M059J (cell line): Measurements from ENCODE around the gene SFTPB. TPM values are rescaled to one million over a fixed set of nuclear protein-coding genes. Genes with fewer than 3 reads are reported as not detected.
"Not testable (repeated sequence)": the region's sequence is repeated elsewhere in the genome, so short reads cannot be mapped to it uniquely, and the experiment has no call there.

Source experiments
- DNase-seq: peaks from one replicate; pipeline ENCODE4 v3.0.0-alpha.2; 2012; ENCODE audit warnings: low read depth
- total RNA-seq: library from RNA; depleted of rRNA; stranded (reverse); fragments of >200 nt; shearing (Covaris generic); gene quantifications from 2 replicates; pipeline ENCODE4 v1.2.3, GENCODE V29; 2014

The SFTPB gene
- total RNA-seq, 1 experiment from 2014 or later = not detected

- DNase-seq = no peak
These were observed 8.0 kb upstream of the SFTPB start for GRCh38 chr2:85675866-85676548.

- DNase-seq = no peak
These were observed 7.4 kb upstream of the SFTPB start for GRCh38 chr2:85675427-85675826.

DNA sequence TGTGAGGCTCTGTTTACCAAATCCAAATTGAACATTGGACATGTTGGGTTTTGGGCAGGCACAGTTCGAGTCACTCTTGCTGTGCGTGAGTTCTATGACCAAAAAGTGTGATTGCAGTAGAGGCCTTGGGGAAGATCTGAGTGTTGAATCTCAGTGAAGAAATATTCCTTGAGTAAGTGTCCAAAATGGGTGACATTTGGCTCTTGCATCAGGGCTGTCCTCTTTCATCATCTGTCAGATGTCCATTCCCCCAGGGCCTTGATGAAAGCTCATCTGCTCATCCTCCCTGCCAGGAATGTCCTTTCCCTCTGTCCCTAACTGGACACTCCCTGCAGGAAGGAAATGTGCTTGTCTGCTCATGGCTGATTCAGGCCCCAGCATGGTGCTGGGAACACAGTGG, 6.4 kb upstream of the SFTPB start:
- DNase-seq = no peak

- DNase-seq = no peak
These were observed 5.8 kb upstream of the SFTPB start for GRCh38 chr2:85673716-85674375.

- DNase-seq = no peak
These were observed 4.5 kb upstream of the SFTPB start for GRCh38 chr2:85672456-85672855.

DNA sequence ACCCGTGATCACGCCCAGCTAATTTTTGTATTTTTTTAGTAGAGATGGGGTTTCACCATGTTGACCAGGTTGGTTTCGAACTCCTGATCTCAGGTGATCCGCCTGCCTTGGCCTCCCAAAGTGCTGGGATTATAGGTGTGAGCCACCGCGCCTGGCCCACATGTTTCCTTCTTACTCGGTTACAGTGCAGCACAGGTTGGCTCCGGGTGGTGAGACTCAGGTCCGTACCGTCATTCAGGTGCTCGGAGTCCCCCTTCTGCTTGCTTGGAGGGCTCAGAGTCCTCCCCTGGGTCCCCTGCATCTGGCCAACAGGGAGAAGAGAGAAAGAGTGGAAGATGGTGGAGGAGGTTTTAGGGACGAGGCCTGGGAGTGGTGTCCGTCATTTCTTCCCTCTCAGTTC, 2.4 kb upstream of the SFTPB start:
- DNase-seq = not testable (repeated sequence)

GRCh38 chr2:85669549-85669948, 1.6 kb upstream of the SFTPB start:
- no peak for DNase-seq

- DNase-seq = no peak
These were observed 801 bp upstream of the SFTPB start for GRCh38 chr2:85668857-85669142.

DNA sequence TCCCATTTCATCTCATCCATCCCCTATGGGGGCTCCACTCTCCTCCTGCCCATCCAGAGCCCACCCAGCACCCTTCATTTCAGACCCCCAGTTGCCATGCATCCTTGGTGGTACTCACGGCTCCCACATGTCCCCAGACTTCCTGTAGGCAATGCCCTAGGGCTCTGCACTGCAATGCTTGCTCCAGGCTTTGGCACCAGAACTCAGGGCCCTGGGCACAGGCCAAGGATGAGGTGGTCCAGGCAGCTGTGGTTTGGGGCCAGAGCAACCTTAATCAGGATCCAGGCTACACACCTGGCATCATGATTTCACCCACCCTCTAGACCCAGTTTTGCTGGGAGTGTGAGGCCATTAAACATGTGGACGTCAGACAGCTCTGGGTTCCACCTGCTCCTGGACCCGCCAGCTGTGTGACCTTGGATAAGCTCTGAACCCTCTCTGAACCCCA, 414 bp downstream of the SFTPB start:
- DNase-seq = no peak

GRCh38 chr2:85666435-85667316, 1.3 kb downstream of the SFTPB start:
- DNase-seq = no peak

DNA sequence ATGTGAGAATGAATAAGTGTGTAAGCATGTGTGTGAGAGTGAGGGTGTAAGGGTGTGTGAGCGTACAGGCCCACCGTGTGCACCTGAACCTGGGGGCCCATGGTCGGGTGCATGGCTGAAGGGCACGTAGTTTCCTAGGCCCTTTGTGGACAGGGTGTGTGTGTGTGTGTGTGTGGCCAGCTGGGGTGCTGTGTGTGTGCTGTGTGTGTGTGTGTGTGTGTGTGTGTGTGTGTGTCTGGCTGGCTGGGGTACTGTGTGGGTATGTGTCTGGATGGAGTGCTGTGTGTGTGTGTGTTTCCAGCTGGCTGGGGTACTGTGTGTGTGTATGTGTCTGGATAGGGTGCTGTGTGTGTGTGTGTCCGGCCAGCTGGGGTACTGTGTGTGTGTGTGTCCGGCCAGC, 2.0 kb downstream of the SFTPB start:
- DNase-seq = no peak

DNA sequence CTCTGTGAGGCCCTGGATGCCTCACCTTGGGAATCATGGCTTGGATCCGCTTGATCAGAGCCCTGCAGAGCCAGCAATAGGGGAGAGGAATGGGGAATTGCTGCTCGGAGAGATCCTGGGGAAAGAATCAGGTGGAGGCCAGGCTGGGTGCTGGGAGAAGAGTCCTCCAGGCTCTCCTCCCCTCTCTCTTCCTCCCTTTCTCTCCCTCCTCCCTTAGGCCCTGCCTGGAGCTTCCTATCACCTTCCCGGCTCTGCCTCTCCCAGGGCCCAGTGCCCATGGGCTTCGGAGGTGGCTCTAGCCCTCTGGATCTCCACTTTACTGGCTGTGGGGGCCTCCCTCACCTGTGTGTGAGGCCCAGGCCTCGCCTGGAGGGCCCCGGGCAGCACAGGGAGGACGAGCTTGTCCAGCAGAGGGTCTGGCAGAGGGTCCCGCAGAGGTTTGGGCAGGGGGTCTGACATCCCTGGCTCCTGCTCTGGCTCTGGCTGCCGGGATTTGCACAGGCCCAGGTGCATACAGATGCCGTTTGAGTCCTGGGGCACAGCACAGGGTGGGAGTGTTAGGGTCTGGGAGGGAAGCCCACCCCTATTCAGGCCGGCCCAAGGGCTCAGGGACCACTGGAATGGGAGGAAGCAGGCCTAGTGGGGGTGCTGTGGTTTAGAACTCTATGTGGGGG, 2.6 kb downstream of the SFTPB start:
- no peak for DNase-seq

- DNase-seq = no peak
These were observed 4.1 kb downstream of the SFTPB start for GRCh38 chr2:85663594-85664565.

- peak; percentile 97 for DNase-seq
These were observed 5.0 kb downstream of the SFTPB start for GRCh38 chr2:85662899-85663593.

GRCh38 chr2:85661139-85661858, 6.7 kb downstream of the SFTPB start:
- DNase-seq = no peak

DNA sequence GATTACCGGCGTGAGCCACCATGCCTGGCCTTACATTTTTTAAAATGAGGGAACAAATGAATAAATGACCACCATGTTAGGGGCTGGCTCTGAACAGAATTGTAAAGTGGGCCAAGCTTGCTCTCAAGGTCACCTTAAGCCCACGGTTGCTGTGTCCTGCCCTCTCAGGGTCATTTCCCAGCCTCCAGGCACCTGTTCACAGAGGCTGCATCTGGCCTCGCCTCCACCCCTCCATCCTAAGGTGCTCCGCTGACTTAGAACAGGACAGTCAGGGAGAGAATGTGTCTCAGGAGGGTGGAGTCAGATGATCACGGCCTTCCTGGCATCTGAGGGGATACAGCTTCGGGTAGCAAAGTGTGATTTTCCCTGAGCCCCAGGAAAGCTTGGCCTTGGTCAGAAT, 7.3 kb downstream of the SFTPB start:
- DNase-seq = no peak

DNA sequence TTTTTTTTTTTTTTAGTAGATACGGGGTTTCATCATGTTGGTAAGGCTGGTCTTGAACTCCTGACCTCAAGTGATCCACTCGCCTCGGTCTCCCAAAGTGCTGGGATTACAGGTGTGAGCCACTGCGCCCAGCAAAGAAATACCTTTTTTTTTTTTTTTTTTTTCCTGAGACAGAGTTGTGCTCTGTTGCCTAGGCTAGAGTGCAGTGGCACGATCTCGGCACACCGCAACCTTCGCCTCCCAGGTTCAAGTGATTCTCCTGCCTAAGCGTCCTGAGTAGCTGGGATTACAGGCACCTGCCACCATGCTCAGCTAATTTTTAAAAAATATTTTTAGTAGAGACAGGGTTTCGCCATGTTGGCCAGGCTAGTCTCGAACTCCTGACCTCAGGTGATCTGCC, 7.7 kb downstream of the SFTPB start:
- DNase-seq = not testable (repeated sequence)

GRCh38 chr2:85659324-85659981, 8.5 kb downstream of the SFTPB start:
- no peak for DNase-seq

DNA sequence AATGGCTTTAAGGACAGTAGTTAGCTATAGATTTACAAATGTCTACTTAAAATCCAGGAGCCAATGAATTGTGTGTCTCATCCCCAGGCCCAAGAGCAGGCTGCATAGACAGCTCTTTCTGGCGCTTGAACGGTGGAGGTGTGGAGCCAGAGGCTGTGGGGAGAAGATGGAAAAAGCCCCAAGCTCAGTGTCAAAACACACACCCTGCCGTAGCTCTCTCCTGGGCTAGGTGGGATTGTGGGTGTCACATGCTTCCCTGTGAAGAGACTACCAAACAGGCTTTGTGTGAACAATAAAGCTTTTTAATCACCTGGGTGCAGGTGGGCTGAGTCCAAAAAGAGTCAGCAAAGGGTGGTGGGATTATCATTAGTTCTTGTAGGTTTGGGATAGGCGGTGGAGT, 10.6 kb downstream of the SFTPB start:
- DNase-seq = not testable (repeated sequence)
